DOHH2 (cell line): ENCODE measurements around the gene LENEP.
A peak's percentile ranks its signal among the peaks of the same experiment; 100 is the strongest.

Experiments
- H3F3A ChIP-seq: fragments of 200-600 bp; sonication (generic), shearing (Covaris generic); 2 replicates; pipeline ENCODE4 v1.6.0; 2016; ENCODE audit warnings: antibody characterized with exemption, mild to moderate bottlenecking; ENCODE audit not compliant: control insufficient read depth, insufficient read depth
- H3K27ac ChIP-seq: fragments of 200-600 bp; sonication (generic); 2 replicates; pipeline ENCODE4 v1.5.1; 2014; ENCODE audit warnings: low read depth, mild to moderate bottlenecking, low read length, moderate library complexity
- H3K27me3 ChIP-seq: fragments of 200-600 bp; sonication (generic); 2 replicates; pipeline ENCODE4 v1.6.1; 2014; ENCODE audit warnings: mild to moderate bottlenecking, low read length, mixed read lengths; ENCODE audit not compliant: control insufficient read depth
- H3K36me3 ChIP-seq: fragments of 200-600 bp; sonication (generic); 2 replicates; pipeline ENCODE4 v1.6.1; 2014; ENCODE audit warnings: mild to moderate bottlenecking, low read length, moderate library complexity, mixed read lengths; ENCODE audit not compliant: control insufficient read depth
- H3K4me1 ChIP-seq: fragments of 200-600 bp; sonication (generic); 2 replicates; pipeline ENCODE4 v1.6.1; 2014; ENCODE audit warnings: mild to moderate bottlenecking, low read length, mixed read lengths; ENCODE audit not compliant: control insufficient read depth
- H3K4me2 ChIP-seq: fragments of 200-600 bp; sonication (generic); 2 replicates; pipeline ENCODE4 v1.6.0; 2014; ENCODE audit warnings: mild to moderate bottlenecking, low read length, moderate library complexity
- H3K4me3 ChIP-seq: fragments of 200-600 bp; sonication (generic); 2 replicates; pipeline ENCODE4 v1.5.1; 2014; ENCODE audit warnings: mild to moderate bottlenecking, low read length, mixed read lengths
- H3K79me2 ChIP-seq: fragments of 200-600 bp; sonication (generic); 2 replicates; pipeline ENCODE4 v1.6.1; 2014; ENCODE audit warnings: mild to moderate bottlenecking, low read length, mixed read lengths; ENCODE audit not compliant: control insufficient read depth
- H3K9me2 ChIP-seq: fragments of 200-600 bp; sonication (generic); replicated peaks from 2 replicates; pipeline ENCODE4 v1.6.1; 2014; ENCODE audit warnings: mild to moderate bottlenecking, low read length, mixed read lengths; ENCODE audit not compliant: control insufficient read depth
- H3K9me3 ChIP-seq: fragments of 200-600 bp; sonication (generic); 2 replicates; pipeline ENCODE4 v1.6.1; 2014; ENCODE audit warnings: antibody characterized with exemption, low read length, mixed read lengths; ENCODE audit not compliant: control insufficient read depth, insufficient read depth
- H4K20me1 ChIP-seq: fragments of 200-600 bp; sonication (generic); 2 replicates; pipeline ENCODE4 v1.6.0; 2014; ENCODE audit warnings: low read depth, mild to moderate bottlenecking, antibody characterized with exemption, low read length, moderate library complexity; ENCODE audit not compliant: control insufficient read depth, insufficient read depth
- EZH2phosphoT487 ChIP-seq: fragments of 200-600 bp; sonication (generic); IDR thresholded peaks from 2 replicates; pipeline ENCODE4 v1.6.1; 2017; ENCODE audit warnings: borderline replicate concordance, mild to moderate bottlenecking, antibody characterized with exemption, low read length, moderate library complexity, mixed read lengths
- TF ChIP-seq, protein P1 (sequence below): fragments of 200-600 bp; sonication (generic); IDR thresholded peaks from one replicate; pipeline ENCODE4 v1.5.1; 2014; ENCODE audit warnings: antibody characterized with exemption, mild to moderate bottlenecking, low read depth, low read length; ENCODE audit not compliant: poor library complexity, severe bottlenecking

The LENEP gene

GRCh38 chr1:155005076-155006011 lies 12.0 kb downstream of the LENEP start:
- TF ChIP-seq EZH2phosphoT487, result no peak
- TF ChIP-seq, protein P1, sequence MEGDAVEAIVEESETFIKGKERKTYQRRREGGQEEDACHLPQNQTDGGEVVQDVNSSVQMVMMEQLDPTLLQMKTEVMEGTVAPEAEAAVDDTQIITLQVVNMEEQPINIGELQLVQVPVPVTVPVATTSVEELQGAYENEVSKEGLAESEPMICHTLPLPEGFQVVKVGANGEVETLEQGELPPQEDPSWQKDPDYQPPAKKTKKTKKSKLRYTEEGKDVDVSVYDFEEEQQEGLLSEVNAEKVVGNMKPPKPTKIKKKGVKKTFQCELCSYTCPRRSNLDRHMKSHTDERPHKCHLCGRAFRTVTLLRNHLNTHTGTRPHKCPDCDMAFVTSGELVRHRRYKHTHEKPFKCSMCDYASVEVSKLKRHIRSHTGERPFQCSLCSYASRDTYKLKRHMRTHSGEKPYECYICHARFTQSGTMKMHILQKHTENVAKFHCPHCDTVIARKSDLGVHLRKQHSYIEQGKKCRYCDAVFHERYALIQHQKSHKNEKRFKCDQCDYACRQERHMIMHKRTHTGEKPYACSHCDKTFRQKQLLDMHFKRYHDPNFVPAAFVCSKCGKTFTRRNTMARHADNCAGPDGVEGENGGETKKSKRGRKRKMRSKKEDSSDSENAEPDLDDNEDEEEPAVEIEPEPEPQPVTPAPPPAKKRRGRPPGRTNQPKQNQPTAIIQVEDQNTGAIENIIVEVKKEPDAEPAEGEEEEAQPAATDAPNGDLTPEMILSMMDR, result no peak
- Histone ChIP-seq H3K79me2 (peaks cover 28% of the 10 kb centered on the region), H3K27me3 (no peaks in the 10 kb centered on the region), H3K9me3 (no peaks in the 10 kb centered on the region), H4K20me1 (no peaks in the 10 kb centered on the region), H3K4me1 (peaks cover 75% of the 10 kb centered on the region), H3K27ac (peak overlapping the region; percentile 68), H3F3A (peaks cover 23% of the 10 kb centered on the region), H3K9me2 (no peaks in the 10 kb centered on the region), H3K4me2 (peak overlapping the region; percentile 93), H3K4me3 (peak overlapping the region; percentile 93), H3K36me3 (no peaks in the 10 kb centered on the region)

DNA sequence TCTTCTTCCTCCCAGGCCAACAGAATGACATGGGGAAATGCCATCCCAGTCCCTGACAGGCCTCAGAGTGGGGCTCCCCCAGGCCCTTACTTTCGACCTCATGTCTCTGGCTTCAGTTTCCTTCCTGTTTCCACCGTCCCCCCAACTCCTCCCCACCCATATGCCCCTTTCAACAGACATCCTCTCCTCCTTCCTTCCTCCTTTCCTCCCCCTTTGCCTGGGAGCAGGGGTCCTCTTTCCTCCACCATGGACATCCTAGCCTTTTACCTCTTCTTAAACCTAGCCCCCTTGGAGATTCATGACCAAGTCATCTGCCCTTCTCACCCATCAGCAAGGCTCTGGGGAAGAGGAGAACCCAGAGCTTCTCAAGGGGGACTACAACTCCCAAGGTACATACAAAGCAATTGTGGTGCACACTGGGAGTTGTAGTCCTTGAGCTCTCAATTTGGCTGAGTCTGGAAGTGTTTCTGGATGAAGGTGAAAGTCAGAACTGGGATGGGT lies 13.3 kb downstream of the LENEP start:
- H3K36me3 ChIP-seq, result no peaks in the 10 kb centered on the region
- H4K20me1 ChIP-seq, result no peaks in the 10 kb centered on the region
- peaks cover 28% of the 10 kb centered on the region for H3K79me2 ChIP-seq
- no peaks in the 10 kb centered on the region for H3K9me3 ChIP-seq
- peaks cover 75% of the 10 kb centered on the region for H3K4me1 ChIP-seq
- H3K4me2 ChIP-seq, result peak overlapping the region; percentile 93
- H3F3A ChIP-seq, result peaks cover 20% of the 10 kb centered on the region; the same call in 1 of the 2 replicates
- H3K27ac ChIP-seq, result peak overlapping the region; percentile 68
- H3K9me2 ChIP-seq, result no peaks in the 10 kb centered on the region
- H3K27me3 ChIP-seq, result no peaks in the 10 kb centered on the region
- peak overlapping the region; percentile 93 for H3K4me3 ChIP-seq
- no peak for TF ChIP-seq EZH2phosphoT487
- TF ChIP-seq, protein P1, result no peak

- no peak overlapping the region for H3K4me2 ChIP-seq
- no peaks in the 10 kb centered on the region for H3K36me3 ChIP-seq
- H3K79me2 ChIP-seq, result peaks cover 28% of the 10 kb centered on the region
- no peaks in the 10 kb centered on the region for H4K20me1 ChIP-seq
- TF ChIP-seq EZH2phosphoT487, result no peak
- TF ChIP-seq, protein P1, result no peak
- H3K27me3 ChIP-seq, result no peaks in the 10 kb centered on the region
- H3K4me3 ChIP-seq, result no peak overlapping the region
- peaks cover 21% of the 10 kb centered on the region for H3F3A ChIP-seq
- no peaks in the 10 kb centered on the region for H3K9me3 ChIP-seq
- H3K9me2 ChIP-seq, result no peaks in the 10 kb centered on the region
- no peak overlapping the region for H3K27ac ChIP-seq
- peaks cover 80% of the 10 kb centered on the region for H3K4me1 ChIP-seq
Measured at GRCh38 chr1:155007251-155007828, 14.0 kb downstream of the LENEP start.
